ENCODE results near the gene TMEM129.

DNA sequence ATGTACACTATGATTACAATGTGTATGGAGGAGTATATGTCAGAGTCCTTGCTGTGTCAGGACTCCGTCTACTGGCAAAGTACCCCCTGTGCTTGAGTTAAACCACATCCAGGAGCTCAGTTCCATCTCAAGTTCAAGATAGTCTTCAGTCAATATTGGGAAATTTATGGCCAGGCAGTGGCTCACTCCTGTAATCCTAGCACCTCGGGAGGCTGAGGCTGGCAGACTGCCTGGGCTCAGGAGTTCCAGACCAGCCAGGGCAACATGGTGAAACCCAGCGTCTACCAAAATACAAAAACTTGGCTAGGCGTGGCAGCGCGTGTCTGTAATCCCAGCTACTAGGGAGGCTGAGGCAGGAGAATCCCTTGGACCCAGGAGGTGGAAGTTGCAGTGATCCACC lies 14.8 kb downstream of the TMEM129 start:
- TF ChIP-seq OSR1 (CRISPR knock-in tag; IDR thresholded peaks at IDR 0.05) (no peak), TOX (CRISPR knock-in tag; IDR thresholded peaks at IDR 0.05; ENCODE audit: borderline replicate concordance) (no peak), ZFP3 (CRISPR knock-in tag; IDR thresholded peaks at IDR 0.05) (no peak), RARB (CRISPR knock-in tag; IDR thresholded peaks at IDR 0.05) (no peak), ZFP30 (CRISPR knock-in tag; IDR thresholded peaks at IDR 0.05) (no peak), ESRRG (CRISPR knock-in tag; IDR thresholded peaks at IDR 0.05) (no peak), ZNF8 (CRISPR knock-in tag; IDR thresholded peaks at IDR 0.05) (no peak), ZNF70 (CRISPR knock-in tag; IDR thresholded peaks at IDR 0.05) (no peak), GLIS3 (CRISPR knock-in tag; IDR thresholded peaks at IDR 0.05) (no peak), PATZ1 (CRISPR knock-in tag; IDR thresholded peaks at IDR 0.05; ENCODE audit: borderline replicate concordance) (no peak), TCF4 (CRISPR knock-in tag; IDR thresholded peaks at IDR 0.05; ENCODE audit: borderline replicate concordance) (no peak), ZC3H10 (CRISPR knock-in tag; IDR thresholded peaks at IDR 0.05) (no peak)

Data from SK-N-SH treated with all-trans-retinoic acid at 6 μM for 48 hours (cell line).